SU-DHL-6 (cell line): ENCODE data around the gene CLCN6.

Experiments used
- H2AFZ ChIP-seq: fragments of 200-600 bp; sonication (generic); 2 replicates; pipeline ENCODE4 v1.6.1; 2014; ENCODE audit warnings: low read depth, mild to moderate bottlenecking, moderate library complexity, mixed read lengths, antibody characterized with exemption, low read length; ENCODE audit not compliant: severe bottlenecking
- H3F3A ChIP-seq: fragments of 200-600 bp; shearing (Covaris generic); 2 replicates; pipeline ENCODE4 v1.6.0; 2016; ENCODE audit warnings: antibody characterized with exemption, mild to moderate bottlenecking; ENCODE audit not compliant: insufficient read depth
- H3K27ac ChIP-seq: fragments of 200-600 bp; sonication (generic); 2 replicates; pipeline ENCODE4 v1.5.1; 2016; ENCODE audit warnings: low read depth, mild to moderate bottlenecking, low read length, moderate library complexity, mixed read lengths
- H3K27me3 ChIP-seq: fragments of 200-600 bp; sonication (generic), shearing (Covaris generic); 2 replicates; pipeline ENCODE4 v1.6.0; 2014; ENCODE audit warnings: mild to moderate bottlenecking, low read length
- H3K36me3 ChIP-seq: fragments of 200-600 bp; sonication (generic); 2 replicates; pipeline ENCODE4 v1.6.1; 2014; ENCODE audit warnings: mild to moderate bottlenecking, low read length, mixed read lengths
- H3K4me2 ChIP-seq: fragments of 300-600, 200-600 bp; shearing (Covaris generic), sonication (generic); 2 replicates; pipeline ENCODE4 v1.6.0; 2014; ENCODE audit warnings: low read length, low read depth, mild to moderate bottlenecking; ENCODE audit not compliant: poor library complexity, severe bottlenecking
- H3K4me3 ChIP-seq: fragments of 200-600 bp; sonication (generic); 2 replicates; pipeline ENCODE4 v1.5.1; 2014; ENCODE audit warnings: antibody characterized with exemption, low read length, mild to moderate bottlenecking, mixed read lengths; ENCODE audit not compliant: insufficient read depth, poor library complexity, severe bottlenecking
- H3K79me2 ChIP-seq: fragments of 200-600 bp; sonication (generic); 2 replicates; pipeline ENCODE4 v1.6.1; 2014; ENCODE audit warnings: mild to moderate bottlenecking, low read length, moderate library complexity; ENCODE audit not compliant: insufficient read depth
- H3K9ac ChIP-seq: fragments of 200-600 bp; sonication (generic); 2 replicates; pipeline ENCODE4 v1.7.0; 2014; ENCODE audit warnings: mild to moderate bottlenecking, low read length
- H3K9me2 ChIP-seq: fragments of 200-600 bp; sonication (generic); replicated peaks from 2 replicates; pipeline ENCODE4 v1.6.1; 2014; ENCODE audit warnings: low read length; ENCODE audit not compliant: insufficient read depth
- H3K9me3 ChIP-seq: fragments of 200-600 bp; sonication (generic); 2 replicates; pipeline ENCODE4 v1.6.1; 2014; ENCODE audit warnings: low read length, mixed read lengths; ENCODE audit not compliant: insufficient read depth
- H4K20me1 ChIP-seq: fragments of 200-600 bp; sonication (generic); 2 replicates; pipeline ENCODE4 v1.6.1; 2014; ENCODE audit warnings: low read depth, mild to moderate bottlenecking, antibody characterized with exemption, low read length, moderate library complexity, mixed read lengths
- CTCF ChIP-seq: fragments of 200-600 bp; sonication (generic); IDR thresholded peaks from one replicate; pipeline ENCODE4 v1.5.1; 2017; ENCODE audit warnings: antibody characterized with exemption, mild to moderate bottlenecking, low read length, moderate library complexity; ENCODE audit not compliant: insufficient read depth, poor library complexity, severe bottlenecking
- EZH2phosphoT487 ChIP-seq: fragments of 200-600 bp; sonication (generic), shearing (Covaris generic); conservative IDR thresholded peaks from 2 replicates; pipeline ENCODE4 v1.6.1; 2018; ENCODE audit warnings: mild to moderate bottlenecking, antibody characterized with exemption, low read length, moderate library complexity, mixed read lengths

CLCN6 gene

GRCh38 chr1:11880911-11881748, 75.1 kb downstream of the CLCN6 start:
- Histone ChIP-seq H3K9me3 (no peaks in the 10 kb centered on the region), H3K9ac (no peak overlapping the region), H3K27ac (no peak overlapping the region), H3K27me3 (no peaks in the 10 kb centered on the region), H3K36me3 (no peaks in the 10 kb centered on the region), H3K4me3 (no peak overlapping the region), H2AFZ (no peak overlapping the region), H4K20me1 (no peaks in the 10 kb centered on the region), H3K79me2 (no peaks in the 10 kb centered on the region), H3K4me2 (no peak overlapping the region), H3K9me2 (no peaks in the 10 kb centered on the region), H3F3A (no peaks in the 10 kb centered on the region)
- TF ChIP-seq EZH2phosphoT487, result no peak
- TF ChIP-seq CTCF, result no peak

GRCh38 chr1:11881749-11882441, 75.9 kb downstream of the CLCN6 start:
- no peak for TF ChIP-seq CTCF
- no peak for TF ChIP-seq EZH2phosphoT487
- H2AFZ ChIP-seq, result no peak overlapping the region
- H3K27ac ChIP-seq, result no peak overlapping the region
- no peaks in the 10 kb centered on the region for H4K20me1 ChIP-seq
- H3K9me2 ChIP-seq, result no peaks in the 10 kb centered on the region
- no peaks in the 10 kb centered on the region for H3K36me3 ChIP-seq
- H3K9ac ChIP-seq, result no peak overlapping the region
- no peaks in the 10 kb centered on the region for H3K27me3 ChIP-seq
- H3K9me3 ChIP-seq, result no peaks in the 10 kb centered on the region
- H3K79me2 ChIP-seq, result no peaks in the 10 kb centered on the region
- no peak overlapping the region for H3K4me2 ChIP-seq
- H3F3A ChIP-seq, result no peaks in the 10 kb centered on the region
- no peak overlapping the region for H3K4me3 ChIP-seq

- Histone ChIP-seq H3K9me3 (no peaks in the 10 kb centered on the region), H3K4me2 (no peak overlapping the region), H3K9me2 (no peaks in the 10 kb centered on the region), H3K27ac (no peak overlapping the region), H4K20me1 (no peaks in the 10 kb centered on the region), H3K9ac (no peak overlapping the region), H3K36me3 (no peaks in the 10 kb centered on the region), H3F3A (no peaks in the 10 kb centered on the region), H3K27me3 (no peaks in the 10 kb centered on the region), H3K4me3 (no peak overlapping the region), H3K79me2 (no peaks in the 10 kb centered on the region), H2AFZ (no peak overlapping the region)
- no peak for TF ChIP-seq CTCF
- TF ChIP-seq EZH2phosphoT487, result no peak
Observed at GRCh38 chr1:11882814-11883538, 77.0 kb downstream of the CLCN6 start.
